HG03196 (cell line): ENCODE data around the gene SSR1.
"Not testable (repeated sequence)": the region's sequence is repeated elsewhere in the genome, so short reads cannot be mapped to it uniquely, and the experiment has no call there.

Experiments used
- ATAC-seq: cut with Tn5 transposase; IDR thresholded peaks from one replicate; pipeline ENCODE4 v1.9.1; 2021; ENCODE audit not compliant: unreplicated experiment

Gene SSR1

GRCh38 chr6:7312616-7313504 lies at the start of gene SSR1:
Gene SSR1, minus strand, starts transcription at chr6:7313199. Its CDS starts 79 bp downstream, at chr6:7313120.
- peak; percentile 98 for ATAC-seq

- not testable (repeated sequence) for ATAC-seq
Measured at GRCh38 chr6:7351916-7352315, 38.9 kb upstream of the SSR1 start.

GRCh38 chr6:7350591-7350990 lies 37.6 kb upstream of the SSR1 start:
- not testable (repeated sequence) for ATAC-seq

- ATAC-seq, result not testable (repeated sequence)
Measured at GRCh38 chr6:7347551-7347997, 34.6 kb upstream of the SSR1 start.

GRCh38 chr6:7344773-7345450 lies 31.9 kb upstream of the SSR1 start:
- ATAC-seq, result not testable (repeated sequence)

- no peak for ATAC-seq
Measured at GRCh38 chr6:7343546-7344475, 30.8 kb upstream of the SSR1 start.

- ATAC-seq, result peak; percentile 89
Measured at GRCh38 chr6:7341989-7342742, 29.2 kb upstream of the SSR1 start.

- ATAC-seq, result no peak
Measured at GRCh38 chr6:7341271-7341670, 28.3 kb upstream of the SSR1 start.

- ATAC-seq, result not testable (repeated sequence)
Measured at GRCh38 chr6:7339007-7339732, 26.2 kb upstream of the SSR1 start.

GRCh38 chr6:7338031-7338430 lies 25.0 kb upstream of the SSR1 start:
- ATAC-seq, result no peak

- no peak for ATAC-seq
Measured at GRCh38 chr6:7335519-7335918, 22.5 kb upstream of the SSR1 start.

GRCh38 chr6:7334685-7335084 lies 21.7 kb upstream of the SSR1 start:
- no peak for ATAC-seq

GRCh38 chr6:7332090-7332745 lies 19.2 kb upstream of the SSR1 start:
- no peak for ATAC-seq

GRCh38 chr6:7331452-7331851 lies 18.5 kb upstream of the SSR1 start:
- ATAC-seq, result no peak

GRCh38 chr6:7328243-7328642 lies 15.2 kb upstream of the SSR1 start:
- no peak for ATAC-seq

GRCh38 chr6:7325750-7326149 lies 12.8 kb upstream of the SSR1 start:
- ATAC-seq, result no peak

GRCh38 chr6:7324520-7324919 lies 11.5 kb upstream of the SSR1 start:
- ATAC-seq, result no peak

- no peak for ATAC-seq
Measured at GRCh38 chr6:7323074-7323473, 10.1 kb upstream of the SSR1 start.

GRCh38 chr6:7321866-7322265 lies 8.9 kb upstream of the SSR1 start:
- not testable (repeated sequence) for ATAC-seq
